Measurements from ENCODE around the gene CD99L2.

DNA sequence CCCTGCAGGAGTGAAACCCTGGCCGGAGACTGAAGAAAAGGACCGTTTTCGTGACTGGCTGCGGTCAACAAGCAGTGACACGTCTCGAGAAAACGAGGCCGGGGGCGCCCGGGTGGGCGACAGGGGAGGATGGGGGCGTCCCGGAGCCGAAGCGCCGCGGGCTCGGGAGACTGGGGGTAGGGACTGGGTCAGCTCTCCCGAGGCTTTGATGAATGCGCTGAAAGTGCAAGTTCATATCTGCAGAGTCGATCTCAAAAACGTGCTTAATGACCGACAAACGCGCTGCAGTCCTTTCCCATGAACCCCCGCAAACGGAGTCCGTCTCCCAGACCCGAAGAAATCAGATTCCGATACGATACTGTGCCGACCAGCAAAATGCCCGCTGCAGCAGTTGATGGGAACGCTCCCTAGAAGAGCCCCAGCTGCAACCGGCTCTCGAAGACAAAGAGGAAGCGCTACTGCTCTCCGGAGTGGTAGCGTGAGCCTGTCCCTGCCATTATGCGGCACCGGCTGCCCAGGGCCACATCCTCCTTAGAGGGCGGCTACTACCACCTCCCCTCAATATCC, 806 bp upstream of the CD99L2 start:
- TF ChIP-seq, protein P1, sequence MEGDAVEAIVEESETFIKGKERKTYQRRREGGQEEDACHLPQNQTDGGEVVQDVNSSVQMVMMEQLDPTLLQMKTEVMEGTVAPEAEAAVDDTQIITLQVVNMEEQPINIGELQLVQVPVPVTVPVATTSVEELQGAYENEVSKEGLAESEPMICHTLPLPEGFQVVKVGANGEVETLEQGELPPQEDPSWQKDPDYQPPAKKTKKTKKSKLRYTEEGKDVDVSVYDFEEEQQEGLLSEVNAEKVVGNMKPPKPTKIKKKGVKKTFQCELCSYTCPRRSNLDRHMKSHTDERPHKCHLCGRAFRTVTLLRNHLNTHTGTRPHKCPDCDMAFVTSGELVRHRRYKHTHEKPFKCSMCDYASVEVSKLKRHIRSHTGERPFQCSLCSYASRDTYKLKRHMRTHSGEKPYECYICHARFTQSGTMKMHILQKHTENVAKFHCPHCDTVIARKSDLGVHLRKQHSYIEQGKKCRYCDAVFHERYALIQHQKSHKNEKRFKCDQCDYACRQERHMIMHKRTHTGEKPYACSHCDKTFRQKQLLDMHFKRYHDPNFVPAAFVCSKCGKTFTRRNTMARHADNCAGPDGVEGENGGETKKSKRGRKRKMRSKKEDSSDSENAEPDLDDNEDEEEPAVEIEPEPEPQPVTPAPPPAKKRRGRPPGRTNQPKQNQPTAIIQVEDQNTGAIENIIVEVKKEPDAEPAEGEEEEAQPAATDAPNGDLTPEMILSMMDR (IDR thresholded peaks at IDR 0.05), result no peak
- TF ChIP-seq POLR2AphosphoS5 (IDR thresholded peaks at IDR 0.05; ENCODE audit: insufficient read depth in 1 of 2, low read depth in 1 of 2), result no peak
